ENCODE results near the gene BCAR3.

The BCAR3 gene

DNA sequence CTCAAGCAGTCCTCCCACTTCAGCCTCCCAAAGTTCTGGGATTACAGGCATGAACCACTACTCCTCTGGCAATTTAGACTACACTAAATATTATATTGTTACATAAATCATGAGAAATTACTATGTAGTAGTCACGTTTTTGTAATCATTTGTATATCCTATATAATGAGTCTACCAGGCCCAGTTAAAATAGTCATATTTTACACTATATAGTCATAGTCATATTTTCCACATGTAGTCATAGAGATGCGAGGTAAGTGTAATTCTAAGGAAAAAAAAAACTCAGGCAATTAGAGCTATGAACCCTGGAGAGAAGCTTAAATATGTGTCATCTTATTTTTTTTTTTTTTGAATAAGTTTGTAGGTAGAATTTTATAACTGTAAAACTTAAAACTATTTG, 143.7 kb downstream of the BCAR3 start:
- H3K4me2 ChIP-seq (ENCODE audit: insufficient read depth, low read length), result no peak overlapping the region
- no peak for ATAC-seq (ENCODE audit: insufficient read depth, low read depth)
- H3K4me3 ChIP-seq (ENCODE audit: low read depth in 1 of 2, low read length in 2 of 2), result no peak overlapping the region
- no peaks in the 10 kb centered on the region for H3K36me3 ChIP-seq (ENCODE audit: insufficient read depth, low read length)
- H3K27me3 ChIP-seq (ENCODE audit: insufficient read depth, low read length, poor library complexity), result no peaks in the 10 kb centered on the region
- H3K27ac ChIP-seq (ENCODE audit: low read length), result no peak overlapping the region
- H3K79me2 ChIP-seq (ENCODE audit: insufficient read depth, low read length), result no peaks in the 10 kb centered on the region
- H3K9me3 ChIP-seq (ENCODE audit: insufficient read depth, low read length, severe bottlenecking), result no peaks in the 10 kb centered on the region
- H3K4me1 ChIP-seq (ENCODE audit: insufficient read depth, low read length), result no peaks in the 10 kb centered on the region
- H2AFZ ChIP-seq (ENCODE audit: low read depth, low read length), result no peak overlapping the region
- no peak for DNase-seq
- no peaks in the 10 kb centered on the region for H4K20me1 ChIP-seq (ENCODE audit: insufficient read depth, low read length)
- H3K9ac ChIP-seq (ENCODE audit: low read depth, low read length), result no peak overlapping the region
- TF ChIP-seq, protein P1, sequence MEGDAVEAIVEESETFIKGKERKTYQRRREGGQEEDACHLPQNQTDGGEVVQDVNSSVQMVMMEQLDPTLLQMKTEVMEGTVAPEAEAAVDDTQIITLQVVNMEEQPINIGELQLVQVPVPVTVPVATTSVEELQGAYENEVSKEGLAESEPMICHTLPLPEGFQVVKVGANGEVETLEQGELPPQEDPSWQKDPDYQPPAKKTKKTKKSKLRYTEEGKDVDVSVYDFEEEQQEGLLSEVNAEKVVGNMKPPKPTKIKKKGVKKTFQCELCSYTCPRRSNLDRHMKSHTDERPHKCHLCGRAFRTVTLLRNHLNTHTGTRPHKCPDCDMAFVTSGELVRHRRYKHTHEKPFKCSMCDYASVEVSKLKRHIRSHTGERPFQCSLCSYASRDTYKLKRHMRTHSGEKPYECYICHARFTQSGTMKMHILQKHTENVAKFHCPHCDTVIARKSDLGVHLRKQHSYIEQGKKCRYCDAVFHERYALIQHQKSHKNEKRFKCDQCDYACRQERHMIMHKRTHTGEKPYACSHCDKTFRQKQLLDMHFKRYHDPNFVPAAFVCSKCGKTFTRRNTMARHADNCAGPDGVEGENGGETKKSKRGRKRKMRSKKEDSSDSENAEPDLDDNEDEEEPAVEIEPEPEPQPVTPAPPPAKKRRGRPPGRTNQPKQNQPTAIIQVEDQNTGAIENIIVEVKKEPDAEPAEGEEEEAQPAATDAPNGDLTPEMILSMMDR (IDR thresholded peaks at IDR 0.05; ENCODE audit: borderline replicate concordance, extremely low read depth, low read length, poor library complexity, severe bottlenecking), result no peak
- no peak for TF ChIP-seq EZH2 (IDR thresholded peaks at IDR 0.05; ENCODE audit: borderline replicate concordance, low read depth, low read length, severe bottlenecking)

DNA sequence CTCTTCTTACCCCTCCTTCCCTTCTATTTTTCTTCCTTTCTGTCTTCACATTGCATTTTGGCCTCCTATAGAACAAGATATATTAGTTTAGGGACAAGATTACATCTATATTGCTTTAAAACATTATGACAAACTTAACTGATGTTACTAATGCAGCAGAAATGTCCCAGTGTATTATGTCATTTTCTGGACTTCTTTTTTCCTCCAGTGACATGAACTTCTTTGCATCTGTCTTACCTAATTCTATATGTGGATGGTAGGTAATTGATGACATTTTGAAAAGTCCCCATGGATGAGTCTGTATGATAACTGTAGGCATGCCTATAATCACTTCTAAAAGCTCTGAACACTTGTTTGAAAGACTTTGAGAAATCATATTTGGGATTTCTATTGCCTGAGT, 144.2 kb downstream of the BCAR3 start:
- H3K4me3 ChIP-seq (ENCODE audit: low read depth in 1 of 2, low read length in 2 of 2), result no peak overlapping the region
- H3K27ac ChIP-seq (ENCODE audit: low read length), result no peak overlapping the region
- TF ChIP-seq, protein P1 (IDR thresholded peaks at IDR 0.05; ENCODE audit: borderline replicate concordance, extremely low read depth, low read length, poor library complexity, severe bottlenecking), result no peak
- no peak for TF ChIP-seq EZH2 (IDR thresholded peaks at IDR 0.05; ENCODE audit: borderline replicate concordance, low read depth, low read length, severe bottlenecking)
- H3K27me3 ChIP-seq (ENCODE audit: insufficient read depth, low read length, poor library complexity), result no peaks in the 10 kb centered on the region
- H3K9me3 ChIP-seq (ENCODE audit: insufficient read depth, low read length, severe bottlenecking), result no peaks in the 10 kb centered on the region
- ATAC-seq (ENCODE audit: insufficient read depth, low read depth), result no peak
- H2AFZ ChIP-seq (ENCODE audit: low read depth, low read length), result no peak overlapping the region
- H4K20me1 ChIP-seq (ENCODE audit: insufficient read depth, low read length), result no peaks in the 10 kb centered on the region
- H3K4me1 ChIP-seq (ENCODE audit: insufficient read depth, low read length), result no peaks in the 10 kb centered on the region
- no peak overlapping the region for H3K9ac ChIP-seq (ENCODE audit: low read depth, low read length)
- DNase-seq, result no peak
- no peaks in the 10 kb centered on the region for H3K79me2 ChIP-seq (ENCODE audit: insufficient read depth, low read length)
- H3K4me2 ChIP-seq (ENCODE audit: insufficient read depth, low read length), result no peak overlapping the region
- H3K36me3 ChIP-seq (ENCODE audit: insufficient read depth, low read length), result no peaks in the 10 kb centered on the region; the same call in 1 of the 2 replicates

DNA sequence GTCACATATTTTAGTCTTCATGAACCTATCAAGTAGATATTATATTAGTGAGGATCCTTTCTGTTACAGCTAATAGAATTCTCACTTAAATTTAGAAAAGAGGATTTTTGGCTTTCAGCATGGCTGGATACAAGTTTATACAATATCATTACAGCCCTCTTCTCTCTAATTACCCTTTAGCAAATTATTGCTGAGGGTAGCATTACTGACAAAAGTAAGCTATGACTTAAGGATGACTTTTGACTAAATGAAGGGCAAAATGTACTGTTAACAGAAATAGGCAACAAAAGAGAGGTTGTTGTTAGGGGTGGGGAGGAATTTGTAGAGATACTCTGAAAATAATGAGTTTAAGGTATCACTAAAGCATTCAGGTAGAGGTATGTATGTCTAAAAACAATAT, 148.0 kb downstream of the BCAR3 start:
- no peaks in the 10 kb centered on the region for H3K79me2 ChIP-seq (ENCODE audit: insufficient read depth, low read length)
- H3K4me1 ChIP-seq (ENCODE audit: insufficient read depth, low read length), result no peaks in the 10 kb centered on the region
- no peak overlapping the region for H3K9ac ChIP-seq (ENCODE audit: low read depth, low read length)
- ATAC-seq (ENCODE audit: insufficient read depth, low read depth) (no peak), DNase-seq (no peak)
- no peaks in the 10 kb centered on the region for H3K27me3 ChIP-seq (ENCODE audit: insufficient read depth, low read length, poor library complexity)
- H2AFZ ChIP-seq (ENCODE audit: low read depth, low read length), result no peak overlapping the region
- no peaks in the 10 kb centered on the region for H3K9me3 ChIP-seq (ENCODE audit: insufficient read depth, low read length, severe bottlenecking)
- TF ChIP-seq, protein P1 (IDR thresholded peaks at IDR 0.05; ENCODE audit: borderline replicate concordance, extremely low read depth, low read length, poor library complexity, severe bottlenecking), result no peak
- TF ChIP-seq EZH2 (IDR thresholded peaks at IDR 0.05; ENCODE audit: borderline replicate concordance, low read depth, low read length, severe bottlenecking), result no peak
- no peak overlapping the region for H3K27ac ChIP-seq (ENCODE audit: low read length)
- H3K4me2 ChIP-seq (ENCODE audit: insufficient read depth, low read length), result no peak overlapping the region
- H3K36me3 ChIP-seq (ENCODE audit: insufficient read depth, low read length), result peaks cover 5% of the 10 kb centered on the region; the same call in 1 of the 2 replicates
- H3K4me3 ChIP-seq (ENCODE audit: low read depth in 1 of 2, low read length in 2 of 2), result no peak overlapping the region
- no peaks in the 10 kb centered on the region for H4K20me1 ChIP-seq (ENCODE audit: insufficient read depth, low read length)
